C4-2B (cell line): ENCODE measurements around the gene FNDC4.
A peak's percentile ranks its signal among the peaks of the same experiment; 100 is the strongest.

ENCODE experiments used
- H3K27ac ChIP-seq: fragments of 450-650 bp; 2 replicates; pipeline ENCODE4 v1.5.1; 2017
- CTCF ChIP-seq: fragments of 450-650 bp; conservative IDR thresholded peaks from 2 replicates; pipeline ENCODE4 v1.5.1; 2017; ENCODE audit warnings: mild to moderate bottlenecking
- ZFX ChIP-seq: fragments of 450-650 bp; IDR thresholded peaks from 2 replicates; pipeline ENCODE4 v1.6.1; 2017

The FNDC4 gene

DNA sequence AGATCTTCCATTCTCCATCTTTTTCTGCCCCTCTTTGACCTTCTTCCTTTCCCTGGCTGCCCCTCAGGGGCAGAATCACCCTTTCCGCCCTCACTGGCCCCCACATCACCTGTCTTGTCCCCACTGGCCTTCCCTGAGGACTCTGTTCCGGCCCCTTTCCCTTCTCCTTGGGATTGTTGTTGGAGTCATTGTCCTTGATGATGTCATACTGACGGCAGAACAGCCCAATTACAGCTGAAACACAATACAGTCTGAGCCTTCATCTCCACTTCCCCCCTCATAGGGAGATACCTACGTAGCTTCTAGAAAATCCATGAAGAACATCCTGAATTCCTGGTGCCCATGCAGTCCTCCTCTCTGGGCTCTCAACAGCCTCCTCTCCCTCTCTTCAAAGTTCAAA, 2.4 kb downstream of the FNDC4 start:
- no peak for TF ChIP-seq ZFX
- TF ChIP-seq CTCF = no peak
- no peak overlapping the region for H3K27ac ChIP-seq

DNA sequence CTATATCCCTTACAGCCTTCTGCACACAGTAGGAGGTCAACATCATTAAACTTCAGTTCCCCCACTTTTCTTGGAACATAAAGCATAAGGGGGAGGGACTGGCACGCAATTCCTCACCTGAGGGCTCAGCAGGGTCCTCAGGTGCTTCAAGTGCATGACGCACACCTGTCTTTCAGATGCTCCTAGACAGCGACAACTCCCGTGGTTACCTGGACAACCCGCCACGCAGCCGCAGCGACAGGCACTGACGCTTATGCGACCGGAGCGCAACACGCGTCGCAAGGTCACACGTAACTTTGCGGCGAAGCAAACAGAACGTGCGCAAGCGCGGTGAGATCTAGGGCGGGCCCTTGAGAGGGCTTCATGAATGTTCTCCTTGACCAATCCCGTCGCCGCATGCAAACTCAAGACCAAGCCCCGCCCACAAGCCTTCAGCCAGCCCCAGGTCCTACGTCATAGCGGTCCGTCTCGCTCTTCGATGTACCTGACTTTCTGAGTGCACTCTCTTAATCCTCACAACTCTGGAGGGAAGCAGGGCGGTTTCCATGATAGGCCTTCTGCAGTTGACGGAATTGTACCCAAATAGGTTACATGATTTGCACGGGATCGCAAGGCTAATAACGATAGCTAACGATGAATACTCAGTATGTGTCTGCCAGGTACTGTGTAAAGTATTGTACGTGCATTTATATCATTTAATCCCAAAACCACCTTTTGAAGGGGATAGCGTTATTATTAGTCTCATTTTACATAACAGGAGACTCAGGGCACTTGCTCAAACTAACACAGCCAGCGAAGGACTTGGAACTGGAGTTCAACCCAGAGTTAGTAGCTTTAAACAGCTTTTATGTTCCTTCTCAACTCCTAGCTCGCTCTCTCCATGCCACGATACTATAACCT, 5.3 kb downstream of the FNDC4 start, which contains the start of gene IFT172:
Gene IFT172, minus strand, starts transcription at position 246 of the 900 bp plus-strand sequence. Its CDS starts 90 bp downstream, at position 156.
- peak within 1 kb of the TSS; percentile 20 for H3K27ac ChIP-seq
- TF ChIP-seq ZFX (no peak), CTCF (no peak)

DNA sequence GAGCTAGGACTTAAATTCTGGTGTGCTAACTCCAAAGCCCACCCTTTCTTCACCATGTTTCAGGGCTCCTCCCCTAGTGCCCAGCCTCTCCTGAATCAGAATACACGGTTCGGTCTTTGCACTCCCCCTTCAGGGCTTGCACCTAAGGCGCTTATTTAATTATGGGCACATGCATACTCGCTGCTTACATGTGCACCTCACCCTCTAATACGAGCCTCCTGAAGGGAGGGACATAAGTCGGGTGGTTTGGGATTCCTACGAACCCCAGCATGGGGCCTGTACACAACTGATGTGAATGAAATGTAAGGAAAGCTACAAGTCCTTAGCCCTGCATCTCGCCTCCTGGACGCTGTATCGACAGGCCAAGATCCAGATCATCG, 5.9 kb downstream of the FNDC4 start:
- peak overlapping the region; percentile 17 for H3K27ac ChIP-seq
- TF ChIP-seq CTCF (no peak), ZFX (no peak)

- TF ChIP-seq CTCF = no peak
- TF ChIP-seq ZFX = no peak
- no peak overlapping the region for H3K27ac ChIP-seq
These were observed 9.5 kb downstream of the FNDC4 start for GRCh38 chr2:27485496-27485895.

DNA sequence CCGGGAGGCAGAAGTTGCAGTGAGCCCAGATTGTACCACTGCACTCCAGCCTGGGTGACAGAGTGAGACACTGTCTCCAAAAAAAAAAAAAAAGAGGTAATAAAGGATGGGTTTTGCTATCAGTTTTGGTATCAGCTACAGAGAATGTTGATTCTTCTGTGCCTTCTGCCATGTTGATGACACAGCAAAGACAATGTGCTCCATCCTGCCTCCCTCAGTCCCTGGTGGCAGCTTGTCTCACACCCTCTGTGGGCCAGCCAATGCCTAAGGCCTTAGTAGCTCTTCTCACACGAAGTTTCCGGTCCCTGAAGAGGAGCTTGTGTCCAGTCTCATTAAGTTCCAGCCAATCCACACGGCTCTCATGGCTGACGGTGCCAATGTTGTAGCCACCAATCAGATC, 23.0 kb downstream of the FNDC4 start:
- TF ChIP-seq CTCF = no peak
- TF ChIP-seq ZFX = no peak
- no peak overlapping the region for H3K27ac ChIP-seq

DNA sequence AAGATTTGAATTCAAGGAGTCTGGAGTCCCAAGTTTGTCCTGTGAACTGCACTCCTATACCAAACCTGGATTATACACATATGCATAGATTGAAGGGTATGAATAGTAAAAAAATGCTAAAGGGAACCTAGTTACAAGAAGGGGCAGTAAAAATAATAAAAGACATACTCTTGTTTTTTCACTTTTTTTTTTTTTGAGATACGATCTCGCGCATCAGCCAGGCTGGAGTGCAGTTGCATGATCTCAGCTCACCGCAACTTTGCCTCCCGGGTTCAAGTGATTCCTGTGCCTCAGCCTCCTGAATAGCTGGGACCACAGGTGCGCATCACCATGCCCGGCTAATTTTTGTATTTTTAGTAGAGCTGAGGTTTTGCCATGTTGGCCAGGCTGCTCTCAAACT, 30.6 kb downstream of the FNDC4 start:
- no peak overlapping the region for H3K27ac ChIP-seq
- no peak for TF ChIP-seq CTCF
- no peak for TF ChIP-seq ZFX

DNA sequence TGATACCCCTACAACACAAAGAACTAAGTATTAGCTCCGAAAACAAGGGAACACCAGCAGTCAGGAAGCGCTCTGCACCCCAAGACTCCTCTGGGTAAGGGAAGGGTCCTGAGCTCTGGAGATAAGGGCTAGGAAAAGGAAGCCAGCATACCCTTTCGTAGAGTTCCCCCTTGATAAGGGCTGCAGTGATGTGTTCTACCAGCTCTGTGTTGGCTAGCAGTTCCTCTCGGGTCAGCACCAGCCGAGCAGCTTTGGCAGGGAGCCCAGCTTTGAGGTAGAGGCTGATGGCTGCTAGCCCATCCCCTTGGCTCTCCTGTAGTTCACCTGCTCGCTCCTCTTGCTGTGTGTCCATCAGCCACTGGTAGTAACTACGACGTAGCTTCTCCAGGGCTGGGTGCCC, 33.9 kb downstream of the FNDC4 start:
- TF ChIP-seq CTCF (no peak), ZFX (no peak)
- no peak overlapping the region for H3K27ac ChIP-seq
